Body of pancreas (tissue), 4 donors: ENCODE measurements around the gene RAB11A. TPM values are rescaled to one million over a fixed set of nuclear protein-coding genes. Genes with fewer than 3 reads are reported as not detected.

ENCODE experiments used
- ATAC-seq: fragments of 150-250 bp; one replicate; pipeline ENCODE4 v1.9.1; 2016
- DNase-seq, 4 donors: peaks; one replicate each; pipeline ENCODE4 v3.0.0-alpha.2; 2019
- H3K27ac ChIP-seq, 4 donors: fragments of 200-600 bp; sonication (generic); 1 replicate in 3 of 4; 2 replicates in 1 of 4; pipeline versions ENCODE4 v1.5.1 to v1.6.1; 2016 to 2019; ENCODE audit warnings: mild to moderate bottlenecking in 1 of 4, mixed read lengths in 1 of 4, moderate library complexity in 1 of 4
- H3K27me3 ChIP-seq, 2 donors: fragments of 200-600 bp; sonication (generic); one replicate each; pipeline ENCODE4 v1.6.0; 2016; ENCODE audit warnings: mild to moderate bottlenecking in 1 of 2
- H3K36me3 ChIP-seq, 2 donors: fragments of 200-600 bp; sonication (generic); replicated peaks in 1 of 2; 2 replicates each; pipeline ENCODE4 v1.5.1; 2016; ENCODE audit warnings: low read depth in 2 of 2; ENCODE audit not compliant: insufficient read depth in 1 of 2
- H3K4me1 ChIP-seq: fragments of 200-600 bp; sonication (generic); one replicate; pipeline ENCODE4 v1.6.0; 2016
- H3K4me3 ChIP-seq, 2 donors: fragments of 200-600 bp; sonication (generic); 1 replicate in 1 of 2; 2 replicates in 1 of 2; pipeline ENCODE4 v1.5.1; 2016 to 2019
- H3K9me3 ChIP-seq, 3 donors: fragments of 200-600 bp; sonication (generic); 1 replicate in 2 of 3; 2 replicates in 1 of 3; pipeline ENCODE4 v1.5.1; 2016
- POLR2A ChIP-seq, 3 donors: fragments of 450-650 bp; IDR thresholded peaks; one replicate each; pipeline ENCODE4 v1.6.1; 2016; ENCODE audit warnings: antibody characterized with exemption in 3 of 3, mild to moderate bottlenecking in 2 of 3
- WGBS, 2 donors: methylation state at CpG; one replicate each; pipeline ENCODE4 v1.1.5; 2017; 5-methylcytosine and 5-hydroxymethylcytosine counted together
- intact Hi-C: fragments of 100-400 bp; cut with DNase I; formaldehyde crosslinking; loops from one replicate; pipeline ENCODE4 v1.15.1; 2023
- total RNA-seq, 2 donors: library from RNA; depleted of rRNA; stranded (reverse); fragments of >200 nt; gene quantifications; one replicate each; pipeline ENCODE4 v1.1.0, GENCODE V29; 2016
- TF ChIP-seq, protein P1 (sequence below), 7 experiments: fragments of 450-650 bp in 4 of 7; fragments of 200-600 bp in 3 of 7; sonication (generic) in 3 of 7; IDR thresholded peaks; one replicate each; pipeline ENCODE4 v1.5.1; 2016 to 2019; ENCODE audit warnings: antibody characterized with exemption in 7 of 7

The RAB11A gene
- total RNA-seq, 2 donors from 2014 or later = 35.3 to 39.4 TPM

DNA sequence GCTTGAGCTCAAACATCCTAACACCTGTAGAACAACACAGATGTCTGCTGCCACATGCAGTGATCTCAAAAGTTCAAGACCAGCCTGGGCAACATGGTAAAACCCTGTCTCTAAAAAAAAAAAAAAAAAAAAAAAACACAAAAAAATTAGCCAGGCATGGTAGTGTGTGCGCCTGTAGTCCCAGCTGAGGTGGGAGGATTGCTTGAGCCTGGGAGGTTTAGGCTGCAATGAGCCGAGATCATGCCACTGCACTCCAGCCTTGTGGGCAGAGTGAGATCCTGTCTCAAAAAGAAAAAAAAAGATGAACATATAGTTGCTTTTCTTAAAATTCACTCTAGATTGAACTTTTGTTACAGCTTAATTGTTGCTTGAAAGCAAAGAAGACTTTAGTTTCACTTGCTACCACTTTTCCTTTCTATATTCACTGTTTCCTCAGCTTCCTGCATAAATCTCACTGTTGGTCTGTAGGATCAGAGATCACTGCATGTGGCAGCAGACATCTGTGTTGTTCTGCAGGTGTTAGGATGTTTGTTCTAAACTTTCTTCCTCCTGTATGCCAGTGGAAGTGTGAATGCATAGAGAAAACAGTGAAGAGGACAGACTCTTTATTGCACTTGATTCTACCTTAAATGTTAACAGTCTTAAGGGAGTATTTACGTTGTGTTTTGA lies 12.6 kb downstream of the RAB11A start:
- Histone ChIP-seq H3K9me3 (no peaks in the 10 kb centered on the region), H3K4me3 (no peak overlapping the region), H3K4me1 (no peaks in the 10 kb centered on the region), H3K36me3 (peaks cover 0 to 15% of the 10 kb centered on the region in 2 donors), H3K27ac (no peak overlapping the region), H3K27me3 (no peaks in the 10 kb centered on the region)
- WGBS, 2 donors = 88 to 95% methylated on average over 3 of the region's 3 CpGs
- ATAC-seq (no peak), DNase-seq (no peak)
- intact Hi-C loops = no loop called here
- TF ChIP-seq POLR2A (IDR thresholded peaks at IDR 0.05) = no peak
- TF ChIP-seq, protein P1, sequence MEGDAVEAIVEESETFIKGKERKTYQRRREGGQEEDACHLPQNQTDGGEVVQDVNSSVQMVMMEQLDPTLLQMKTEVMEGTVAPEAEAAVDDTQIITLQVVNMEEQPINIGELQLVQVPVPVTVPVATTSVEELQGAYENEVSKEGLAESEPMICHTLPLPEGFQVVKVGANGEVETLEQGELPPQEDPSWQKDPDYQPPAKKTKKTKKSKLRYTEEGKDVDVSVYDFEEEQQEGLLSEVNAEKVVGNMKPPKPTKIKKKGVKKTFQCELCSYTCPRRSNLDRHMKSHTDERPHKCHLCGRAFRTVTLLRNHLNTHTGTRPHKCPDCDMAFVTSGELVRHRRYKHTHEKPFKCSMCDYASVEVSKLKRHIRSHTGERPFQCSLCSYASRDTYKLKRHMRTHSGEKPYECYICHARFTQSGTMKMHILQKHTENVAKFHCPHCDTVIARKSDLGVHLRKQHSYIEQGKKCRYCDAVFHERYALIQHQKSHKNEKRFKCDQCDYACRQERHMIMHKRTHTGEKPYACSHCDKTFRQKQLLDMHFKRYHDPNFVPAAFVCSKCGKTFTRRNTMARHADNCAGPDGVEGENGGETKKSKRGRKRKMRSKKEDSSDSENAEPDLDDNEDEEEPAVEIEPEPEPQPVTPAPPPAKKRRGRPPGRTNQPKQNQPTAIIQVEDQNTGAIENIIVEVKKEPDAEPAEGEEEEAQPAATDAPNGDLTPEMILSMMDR (IDR thresholded peaks at IDR 0.05) = no peak

DNA sequence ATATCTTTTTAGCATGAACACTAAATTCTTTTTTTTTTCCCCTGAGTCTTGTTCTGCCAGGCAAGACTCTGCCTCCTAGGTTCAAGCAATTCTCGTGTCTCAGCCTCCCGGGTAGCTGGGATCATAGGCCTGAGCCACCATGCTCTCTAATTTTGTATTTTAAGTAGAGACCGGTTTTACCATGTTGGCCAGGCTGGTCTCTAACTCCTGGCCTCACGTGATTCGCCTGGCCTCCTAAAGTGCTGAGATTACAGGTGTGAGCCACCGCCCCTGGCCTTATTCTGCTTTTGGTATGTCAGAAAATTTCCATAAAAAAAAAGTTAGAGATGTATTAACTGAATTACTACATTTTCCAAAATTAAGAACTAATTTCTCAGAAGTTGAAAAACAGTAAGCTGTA lies 14.3 kb downstream of the RAB11A start:
- intact Hi-C loops = no loop called here
- no peak overlapping the region for H3K27ac ChIP-seq
- H3K36me3 ChIP-seq = peaks cover 0 to 7% of the 10 kb centered on the region in 2 donors
- H3K4me3 ChIP-seq = no peak overlapping the region
- no peaks in the 10 kb centered on the region for H3K27me3 ChIP-seq
- TF ChIP-seq, protein P1 (IDR thresholded peaks at IDR 0.05) = no peak
- TF ChIP-seq POLR2A (IDR thresholded peaks at IDR 0.05) = no peak
- no peaks in the 10 kb centered on the region for H3K9me3 ChIP-seq
- ATAC-seq = no peak
- DNase-seq = no peak
- 94 to 96% methylated on average over 6 of the region's 6 CpGs for WGBS, 2 donors
- no peaks in the 10 kb centered on the region for H3K4me1 ChIP-seq

DNA sequence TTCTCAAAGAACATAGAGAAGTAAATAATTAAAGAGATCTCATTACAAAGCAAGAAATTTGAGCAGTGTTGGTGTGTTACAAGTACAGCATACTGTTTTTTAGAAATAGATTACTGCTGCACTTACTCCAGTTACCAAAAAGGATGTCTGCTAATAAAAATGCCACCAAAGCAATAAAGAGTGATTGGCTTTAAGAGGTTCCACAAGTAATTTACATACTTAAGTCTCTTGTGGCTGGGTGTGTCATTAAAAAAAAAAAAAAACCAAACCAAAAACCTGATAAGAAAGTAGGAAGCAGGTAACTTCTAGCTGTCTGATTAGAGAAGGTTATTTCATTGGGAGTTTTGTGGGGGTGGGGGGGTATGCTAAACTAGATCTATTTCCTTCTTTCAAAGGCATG lies 15.2 kb downstream of the RAB11A start:
- no peak for ATAC-seq
- no peak overlapping the region for H3K4me3 ChIP-seq
- no peaks in the 10 kb centered on the region for H3K9me3 ChIP-seq
- no peaks in the 10 kb centered on the region for H3K27me3 ChIP-seq
- peaks cover 0 to 6% of the 10 kb centered on the region in 2 donors for H3K36me3 ChIP-seq
- no peak for TF ChIP-seq POLR2A (IDR thresholded peaks at IDR 0.05)
- TF ChIP-seq, protein P1 (IDR thresholded peaks at IDR 0.05) = no peak
- H3K27ac ChIP-seq = no peak overlapping the region
- intact Hi-C loops = no loop called here
- no peak for DNase-seq
- H3K4me1 ChIP-seq = no peaks in the 10 kb centered on the region

DNA sequence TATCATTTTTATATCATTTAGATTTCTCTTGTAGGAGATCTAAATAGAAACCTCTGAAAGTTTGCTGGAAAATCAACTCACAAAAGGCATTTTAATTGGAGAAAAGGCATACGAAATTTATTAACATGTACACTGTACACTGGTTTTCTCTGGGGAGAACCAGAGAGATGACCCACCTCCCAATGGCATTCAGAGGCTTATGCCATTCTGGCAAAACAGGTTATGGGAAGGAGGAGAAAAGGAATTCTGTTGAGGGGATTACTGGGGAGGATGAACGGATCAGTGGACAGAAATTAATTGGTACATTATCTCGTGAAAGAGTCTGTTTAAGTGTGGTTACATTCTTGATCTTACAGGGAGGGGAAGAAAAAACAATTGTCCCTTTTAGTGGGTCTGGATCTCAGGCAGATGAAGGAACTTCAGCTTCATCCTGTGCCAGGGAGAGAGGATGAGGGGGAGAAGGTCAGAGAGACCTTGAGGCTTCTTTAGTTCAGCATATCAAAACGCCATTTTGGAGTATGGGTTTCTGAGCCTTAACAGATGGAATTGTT lies 16.5 kb downstream of the RAB11A start:
- DNase-seq = no peak
- Histone ChIP-seq H3K4me3 (no peak overlapping the region), H3K27ac (no peak overlapping the region), H3K9me3 (no peaks in the 10 kb centered on the region), H3K4me1 (no peaks in the 10 kb centered on the region), H3K36me3 (peaks cover 0 to 3% of the 10 kb centered on the region in 2 donors), H3K27me3 (no peaks in the 10 kb centered on the region)
- WGBS, 2 donors = 65 to 80% methylated on average over 4 of the region's 4 CpGs
- TF ChIP-seq, protein P1 (IDR thresholded peaks at IDR 0.05) = no peak
- intact Hi-C loops = no loop called here
- ATAC-seq = no peak

DNA sequence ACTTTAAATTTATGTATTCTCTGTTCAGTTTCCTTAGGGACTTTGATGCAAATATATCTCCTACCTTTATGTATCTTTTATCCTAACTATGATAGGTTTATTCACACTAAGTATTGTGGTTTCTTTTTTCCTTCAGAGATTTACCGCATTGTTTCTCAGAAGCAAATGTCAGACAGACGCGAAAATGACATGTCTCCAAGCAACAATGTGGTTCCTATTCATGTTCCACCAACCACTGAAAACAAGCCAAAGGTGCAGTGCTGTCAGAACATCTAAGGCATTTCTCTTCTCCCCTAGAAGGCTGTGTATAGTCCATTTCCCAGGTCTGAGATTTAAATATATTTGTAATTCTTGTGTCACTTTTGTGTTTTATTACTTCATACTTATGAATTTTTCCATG lies 18.3 kb downstream of the RAB11A start:
- ATAC-seq (no peak), DNase-seq (no peak)
- no peak overlapping the region for H3K27ac ChIP-seq
- H3K4me1 ChIP-seq = no peaks in the 10 kb centered on the region
- H3K36me3 ChIP-seq = peaks cover 0 to 3% of the 10 kb centered on the region in 2 donors
- no peaks in the 10 kb centered on the region for H3K27me3 ChIP-seq
- intact Hi-C loops = no loop called here
- no peak overlapping the region for H3K4me3 ChIP-seq
- whole genome bisulfite sequencing, 2 donors = 84 to 90% methylated on average over 3 of the region's 3 CpGs
- TF ChIP-seq POLR2A (IDR thresholded peaks at IDR 0.05) = no peak
- TF ChIP-seq, protein P1 (IDR thresholded peaks at IDR 0.05) = no peak
- no peaks in the 10 kb centered on the region for H3K9me3 ChIP-seq
